ENCODE results near the gene ADAD2. TPM values are rescaled to one million over a fixed set of nuclear protein-coding genes. Genes with fewer than 3 reads are reported as not detected.

ADAD2 gene
- total RNA-seq, 2 experiments from 2014 or later: not detected

- TF ChIP-seq EZH2phosphoT487 (IDR thresholded peaks at IDR 0.05; ENCODE audit: borderline replicate concordance, low read depth, low read length): no peak
- TF ChIP-seq CTCF (conservative IDR thresholded peaks at IDR 0.05; ENCODE audit: low read length): no peak
- POLR2A ChIA-PET: interaction anchor here (1.4 kb wide), 1 partner anchor 9 kb away, joined by 3 read pairs; no protein-coding TSS in a partner anchor
These were observed 42.8 kb downstream of the ADAD2 start for GRCh38 chr16:84233748-84234147.

GRCh38 chr16:84234321-84235241, 43.6 kb downstream of the ADAD2 start:
- Histone ChIP-seq H4K20me1 (ENCODE audit: insufficient read depth, low read length) (no peaks in the 10 kb centered on the region), H3K4me2 (ENCODE audit: low read length) (no peak overlapping the region), H3K4me1 (ENCODE audit: insufficient read depth, low read length, poor library complexity, severe bottlenecking) (no peaks in the 10 kb centered on the region), H3K36me3 (ENCODE audit: insufficient read depth, low read length) (no peaks in the 10 kb centered on the region), H3K79me2 (ENCODE audit: insufficient read depth, low read depth, low read length) (no peaks in the 10 kb centered on the region), H3K4me3 (ENCODE audit: low read depth, low read length, poor library complexity, severe bottlenecking) (no peak overlapping the region), H3K27ac (ENCODE audit: low read depth, low read length, poor library complexity, severe bottlenecking) (no peak overlapping the region), H2AFZ (ENCODE audit: low read length) (no peak overlapping the region), H3K9me3 (ENCODE audit: low read length) (no peaks in the 10 kb centered on the region), H3K9me2 (ENCODE audit: insufficient read depth, low read length) (no peaks in the 10 kb centered on the region)
- TF ChIP-seq CTCF (conservative IDR thresholded peaks at IDR 0.05; ENCODE audit: low read length): no peak
- TF ChIP-seq EZH2phosphoT487 (IDR thresholded peaks at IDR 0.05; ENCODE audit: borderline replicate concordance, low read depth, low read length): no peak
- POLR2A ChIA-PET: interaction anchor here (1.4 kb wide), 1 partner anchor 8 kb away, joined by 3 read pairs; no protein-coding TSS in a partner anchor
- BruUV-seq (replicated peaks): no TSS peak
- intact Hi-C loops (cut with micrococcal nuclease; ENCODE audit: unreplicated experiment): no loop called here
- DNase-seq (ENCODE audit: low spot score): no peak
- CTCF ChIA-PET (ENCODE audit: unreplicated experiment): no interaction called here

More at GRCh38 chr16:84233748-84234147, 42.8 kb downstream of the ADAD2 start:
- DNase-seq (ENCODE audit: low spot score): no peak
- H3K79me2 ChIP-seq (ENCODE audit: insufficient read depth, low read depth, low read length): no peaks in the 10 kb centered on the region
- no peak overlapping the region for H3K4me3 ChIP-seq (ENCODE audit: low read depth, low read length, poor library complexity, severe bottlenecking)
- CTCF ChIA-PET (ENCODE audit: unreplicated experiment): no interaction called here
- H2AFZ ChIP-seq (ENCODE audit: low read length): no peak overlapping the region
- no peak overlapping the region for H3K27ac ChIP-seq (ENCODE audit: low read depth, low read length, poor library complexity, severe bottlenecking)
- intact Hi-C loops (cut with micrococcal nuclease; ENCODE audit: unreplicated experiment): no loop called here
- H3K36me3 ChIP-seq (ENCODE audit: insufficient read depth, low read length): no peaks in the 10 kb centered on the region
- H4K20me1 ChIP-seq (ENCODE audit: insufficient read depth, low read length): no peaks in the 10 kb centered on the region
- H3K9me2 ChIP-seq (ENCODE audit: insufficient read depth, low read length): no peaks in the 10 kb centered on the region
- no peak overlapping the region for H3K4me2 ChIP-seq (ENCODE audit: low read length)
- BruUV-seq (replicated peaks): no TSS peak
- H3K9me3 ChIP-seq (ENCODE audit: low read length): no peaks in the 10 kb centered on the region
- no peaks in the 10 kb centered on the region for H3K4me1 ChIP-seq (ENCODE audit: insufficient read depth, low read length, poor library complexity, severe bottlenecking)

GRCh38 chr16:84236671-84237070, 45.7 kb downstream of the ADAD2 start:
- no peak for DNase-seq (ENCODE audit: low spot score)
- POLR2A ChIA-PET: no interaction called here
- H3K4me1 ChIP-seq (ENCODE audit: insufficient read depth, low read length, poor library complexity, severe bottlenecking): no peaks in the 10 kb centered on the region
- H3K27ac ChIP-seq (ENCODE audit: low read depth, low read length, poor library complexity, severe bottlenecking): no peak overlapping the region
- H3K9me2 ChIP-seq (ENCODE audit: insufficient read depth, low read length): no peaks in the 10 kb centered on the region
- H3K36me3 ChIP-seq (ENCODE audit: insufficient read depth, low read length): no peaks in the 10 kb centered on the region
- intact Hi-C loops (cut with micrococcal nuclease; ENCODE audit: unreplicated experiment): no loop called here
- TF ChIP-seq CTCF (conservative IDR thresholded peaks at IDR 0.05; ENCODE audit: low read length): no peak
- TF ChIP-seq EZH2phosphoT487 (IDR thresholded peaks at IDR 0.05; ENCODE audit: borderline replicate concordance, low read depth, low read length): no peak
- H3K4me2 ChIP-seq (ENCODE audit: low read length): no peak overlapping the region
- H3K9me3 ChIP-seq (ENCODE audit: low read length): no peaks in the 10 kb centered on the region
- no peaks in the 10 kb centered on the region for H3K79me2 ChIP-seq (ENCODE audit: insufficient read depth, low read depth, low read length)
- CTCF ChIA-PET (ENCODE audit: unreplicated experiment): no interaction called here
- no TSS peak for BruUV-seq (replicated peaks)
- H4K20me1 ChIP-seq (ENCODE audit: insufficient read depth, low read length): no peaks in the 10 kb centered on the region
- no peak overlapping the region for H2AFZ ChIP-seq (ENCODE audit: low read length)
- H3K4me3 ChIP-seq (ENCODE audit: low read depth, low read length, poor library complexity, severe bottlenecking): no peak overlapping the region
